Measurements from ENCODE around the gene MT1B.

Gene MT1B

GRCh38 chr16:56691885-56692284 lies 40.2 kb downstream of the MT1B start:
- DNase-seq, result peak; percentile 45

GRCh38 chr16:56695246-56695645 lies 43.6 kb downstream of the MT1B start:
- no peak for DNase-seq

GRCh38 chr16:56697456-56698155 lies 45.9 kb downstream of the MT1B start:
- DNase-seq, result no peak

- DNase-seq, result no peak
Observed at GRCh38 chr16:56700195-56700594, 48.5 kb downstream of the MT1B start.

- no peak for DNase-seq
Observed at GRCh38 chr16:56700631-56701030, 48.9 kb downstream of the MT1B start.

- DNase-seq, result no peak
Observed at GRCh38 chr16:56701534-56701933, 49.8 kb downstream of the MT1B start.
